ENCODE data around the gene CEP112.

- TF ChIP-seq, protein P1, sequence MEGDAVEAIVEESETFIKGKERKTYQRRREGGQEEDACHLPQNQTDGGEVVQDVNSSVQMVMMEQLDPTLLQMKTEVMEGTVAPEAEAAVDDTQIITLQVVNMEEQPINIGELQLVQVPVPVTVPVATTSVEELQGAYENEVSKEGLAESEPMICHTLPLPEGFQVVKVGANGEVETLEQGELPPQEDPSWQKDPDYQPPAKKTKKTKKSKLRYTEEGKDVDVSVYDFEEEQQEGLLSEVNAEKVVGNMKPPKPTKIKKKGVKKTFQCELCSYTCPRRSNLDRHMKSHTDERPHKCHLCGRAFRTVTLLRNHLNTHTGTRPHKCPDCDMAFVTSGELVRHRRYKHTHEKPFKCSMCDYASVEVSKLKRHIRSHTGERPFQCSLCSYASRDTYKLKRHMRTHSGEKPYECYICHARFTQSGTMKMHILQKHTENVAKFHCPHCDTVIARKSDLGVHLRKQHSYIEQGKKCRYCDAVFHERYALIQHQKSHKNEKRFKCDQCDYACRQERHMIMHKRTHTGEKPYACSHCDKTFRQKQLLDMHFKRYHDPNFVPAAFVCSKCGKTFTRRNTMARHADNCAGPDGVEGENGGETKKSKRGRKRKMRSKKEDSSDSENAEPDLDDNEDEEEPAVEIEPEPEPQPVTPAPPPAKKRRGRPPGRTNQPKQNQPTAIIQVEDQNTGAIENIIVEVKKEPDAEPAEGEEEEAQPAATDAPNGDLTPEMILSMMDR (IDR thresholded peaks at IDR 0.05; ENCODE audit: low read length): no peak
- TF ChIP-seq EZH2 (optimal IDR thresholded peaks at IDR 0.05; ENCODE audit: low read depth, low read length): no peak
These were observed 48.1 kb upstream of the CEP112 start for GRCh38 chr17:66240013-66240412.

Measured in MM.1S (cell line).